Measurements from ENCODE around the gene INTS3.

The INTS3 gene

DNA sequence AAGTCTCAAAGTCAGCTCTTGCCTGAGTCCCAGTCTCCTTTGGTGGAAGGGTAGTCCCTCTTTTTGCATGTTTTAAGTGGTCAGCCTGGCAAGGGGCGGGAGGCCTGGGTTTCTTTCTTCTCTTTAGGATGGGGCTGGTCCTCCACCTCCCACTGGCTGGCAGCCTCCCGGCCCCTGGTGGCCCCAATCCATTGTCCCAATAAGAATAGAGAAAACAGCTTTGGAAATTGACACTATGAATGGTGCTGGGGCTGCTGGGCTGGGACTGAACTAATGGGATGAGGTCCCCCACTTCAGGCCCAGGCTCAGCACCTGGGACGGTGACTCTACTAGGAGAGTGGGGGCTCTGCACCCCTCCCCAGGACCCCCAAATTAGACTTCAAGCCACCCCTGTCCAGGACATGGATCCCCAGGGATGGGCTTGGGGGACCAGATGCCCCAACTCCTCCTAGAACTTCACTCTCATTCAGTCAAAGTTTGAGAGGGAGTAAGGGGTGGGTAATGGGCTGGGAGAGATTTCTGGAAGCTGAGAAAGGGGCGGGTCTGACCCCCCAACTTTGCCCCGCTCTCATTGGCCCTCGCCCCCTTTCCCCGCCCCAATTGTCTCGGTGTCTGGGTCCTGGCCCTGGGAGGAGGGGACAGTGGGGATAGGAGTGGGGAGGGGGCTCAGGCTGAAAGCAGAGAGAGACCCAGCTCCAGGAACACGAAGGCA, 65.6 kb downstream of the INTS3 start:
- no peak for DNase-seq (ENCODE audit: low read depth)
- TF ChIP-seq, protein P1, sequence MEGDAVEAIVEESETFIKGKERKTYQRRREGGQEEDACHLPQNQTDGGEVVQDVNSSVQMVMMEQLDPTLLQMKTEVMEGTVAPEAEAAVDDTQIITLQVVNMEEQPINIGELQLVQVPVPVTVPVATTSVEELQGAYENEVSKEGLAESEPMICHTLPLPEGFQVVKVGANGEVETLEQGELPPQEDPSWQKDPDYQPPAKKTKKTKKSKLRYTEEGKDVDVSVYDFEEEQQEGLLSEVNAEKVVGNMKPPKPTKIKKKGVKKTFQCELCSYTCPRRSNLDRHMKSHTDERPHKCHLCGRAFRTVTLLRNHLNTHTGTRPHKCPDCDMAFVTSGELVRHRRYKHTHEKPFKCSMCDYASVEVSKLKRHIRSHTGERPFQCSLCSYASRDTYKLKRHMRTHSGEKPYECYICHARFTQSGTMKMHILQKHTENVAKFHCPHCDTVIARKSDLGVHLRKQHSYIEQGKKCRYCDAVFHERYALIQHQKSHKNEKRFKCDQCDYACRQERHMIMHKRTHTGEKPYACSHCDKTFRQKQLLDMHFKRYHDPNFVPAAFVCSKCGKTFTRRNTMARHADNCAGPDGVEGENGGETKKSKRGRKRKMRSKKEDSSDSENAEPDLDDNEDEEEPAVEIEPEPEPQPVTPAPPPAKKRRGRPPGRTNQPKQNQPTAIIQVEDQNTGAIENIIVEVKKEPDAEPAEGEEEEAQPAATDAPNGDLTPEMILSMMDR (IDR thresholded peaks at IDR 0.05; ENCODE audit: low read depth, low read length, missing control alignments) = no peak
- no peak overlapping the region for H3K4me3 ChIP-seq (ENCODE audit: low read depth, low read length)
- in situ Hi-C loops (cut with HindIII; ENCODE audit: low sequenced_read_pairs) = no loop called here

DNA sequence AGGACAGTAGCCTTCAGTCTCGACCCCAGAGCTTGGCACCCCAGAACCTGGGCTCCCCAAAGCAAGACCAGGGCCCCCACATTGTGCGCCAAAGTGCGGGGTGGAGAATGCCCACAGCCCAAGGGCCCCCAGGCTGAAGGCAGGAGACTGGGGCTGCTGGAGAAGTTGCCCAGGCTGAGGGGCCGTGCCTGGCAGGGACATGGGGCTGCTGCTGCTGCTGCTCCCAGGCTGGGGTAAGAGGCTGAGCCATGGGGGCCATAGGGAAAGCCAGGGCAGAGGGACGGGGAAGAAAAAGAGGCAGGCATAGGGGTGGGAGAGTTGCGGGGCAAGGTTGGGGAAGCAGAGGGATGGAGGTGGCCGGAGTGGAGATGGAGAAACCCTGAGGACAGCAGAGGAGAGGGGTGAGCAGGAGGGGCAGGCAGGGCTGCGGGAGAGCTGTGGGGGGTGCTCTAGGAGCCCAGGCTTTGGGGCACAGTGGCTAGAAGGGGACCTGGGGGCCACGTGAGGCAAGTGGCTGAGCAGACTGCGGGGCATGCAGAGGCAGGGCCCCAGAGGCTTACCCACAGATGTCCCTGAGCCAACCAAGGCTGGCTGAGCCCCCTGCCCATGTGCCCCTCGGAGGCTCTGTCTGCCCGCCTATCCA, 66.2 kb downstream of the INTS3 start:
- no peak for DNase-seq (ENCODE audit: low read depth)
- TF ChIP-seq, protein P1 (IDR thresholded peaks at IDR 0.05; ENCODE audit: low read depth, low read length, missing control alignments) = no peak
- in situ Hi-C loops (cut with HindIII; ENCODE audit: low sequenced_read_pairs) = no loop called here
- H3K4me3 ChIP-seq (ENCODE audit: low read depth, low read length) = no peak overlapping the region

DNA sequence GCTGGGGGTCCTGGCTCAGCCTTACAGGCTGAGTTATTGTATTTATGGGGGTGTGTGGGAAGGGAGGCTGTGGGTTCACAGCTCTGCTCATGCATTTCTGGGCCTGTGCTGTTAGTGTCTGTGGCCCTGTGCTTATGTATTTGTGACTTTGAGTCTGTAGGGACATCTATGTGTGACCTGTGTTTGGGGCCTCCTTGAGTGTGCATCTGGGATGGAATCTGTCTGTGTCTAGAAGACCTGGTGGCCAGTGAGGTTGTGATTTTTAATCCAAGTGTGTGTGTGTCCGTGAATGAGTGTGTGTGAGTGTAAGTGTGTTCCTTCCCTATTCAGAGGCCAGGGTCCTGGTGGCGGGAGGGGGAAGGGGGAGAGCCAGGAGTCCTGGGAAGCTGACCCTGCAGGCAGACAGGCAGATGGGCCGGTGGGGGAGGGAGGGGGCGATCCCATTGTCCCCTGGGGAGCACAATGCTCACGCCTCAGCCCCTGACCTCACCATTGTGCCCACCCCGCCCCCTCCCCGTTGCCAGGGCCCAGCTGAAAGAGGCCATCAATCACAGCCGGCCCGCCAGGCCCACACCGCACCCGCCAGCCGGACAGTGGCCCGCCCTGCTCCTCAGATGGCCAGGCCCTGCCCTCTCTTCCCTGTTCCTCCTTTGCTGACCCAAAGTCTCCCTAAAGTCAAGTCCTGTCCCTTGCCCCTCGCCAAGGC, 66.9 kb downstream of the INTS3 start:
- DNase-seq (ENCODE audit: low read depth) = no peak
- TF ChIP-seq, protein P1 (IDR thresholded peaks at IDR 0.05; ENCODE audit: low read depth, low read length, missing control alignments) = no peak
- H3K4me3 ChIP-seq (ENCODE audit: low read depth, low read length) = no peak overlapping the region
- in situ Hi-C loops (cut with HindIII; ENCODE audit: low sequenced_read_pairs) = no loop called here

DNA sequence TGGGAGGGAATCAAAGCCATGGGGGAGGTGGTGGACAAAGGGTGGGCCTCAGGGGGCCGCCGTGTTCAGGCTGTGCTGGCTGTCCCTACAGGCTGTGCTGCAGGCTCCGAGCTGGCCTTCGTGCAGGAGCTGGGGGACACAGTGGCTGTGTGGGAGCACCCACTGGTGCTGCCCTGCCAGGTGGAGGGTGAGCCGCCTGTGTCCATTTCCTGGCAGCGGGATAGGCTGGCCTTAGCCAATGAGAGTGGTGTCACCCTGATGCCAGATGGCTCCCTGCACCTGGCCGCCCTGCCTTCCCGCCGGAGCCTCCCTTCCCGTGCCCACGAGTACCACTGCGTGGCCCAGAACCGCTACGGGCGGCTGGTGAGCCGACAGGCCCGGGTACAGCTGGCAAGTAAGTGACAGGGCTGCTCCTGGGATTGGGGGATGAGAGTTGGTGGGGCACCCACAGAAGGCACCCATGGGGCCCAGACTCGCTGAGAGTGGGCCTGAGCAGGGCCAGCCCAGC, 67.5 kb downstream of the INTS3 start:
- TF ChIP-seq, protein P1 (IDR thresholded peaks at IDR 0.05; ENCODE audit: low read depth, low read length, missing control alignments) = no peak
- no peak for DNase-seq (ENCODE audit: low read depth)
- in situ Hi-C loops (cut with HindIII; ENCODE audit: low sequenced_read_pairs) = no loop called here
- no peak overlapping the region for H3K4me3 ChIP-seq (ENCODE audit: low read depth, low read length)

DNA sequence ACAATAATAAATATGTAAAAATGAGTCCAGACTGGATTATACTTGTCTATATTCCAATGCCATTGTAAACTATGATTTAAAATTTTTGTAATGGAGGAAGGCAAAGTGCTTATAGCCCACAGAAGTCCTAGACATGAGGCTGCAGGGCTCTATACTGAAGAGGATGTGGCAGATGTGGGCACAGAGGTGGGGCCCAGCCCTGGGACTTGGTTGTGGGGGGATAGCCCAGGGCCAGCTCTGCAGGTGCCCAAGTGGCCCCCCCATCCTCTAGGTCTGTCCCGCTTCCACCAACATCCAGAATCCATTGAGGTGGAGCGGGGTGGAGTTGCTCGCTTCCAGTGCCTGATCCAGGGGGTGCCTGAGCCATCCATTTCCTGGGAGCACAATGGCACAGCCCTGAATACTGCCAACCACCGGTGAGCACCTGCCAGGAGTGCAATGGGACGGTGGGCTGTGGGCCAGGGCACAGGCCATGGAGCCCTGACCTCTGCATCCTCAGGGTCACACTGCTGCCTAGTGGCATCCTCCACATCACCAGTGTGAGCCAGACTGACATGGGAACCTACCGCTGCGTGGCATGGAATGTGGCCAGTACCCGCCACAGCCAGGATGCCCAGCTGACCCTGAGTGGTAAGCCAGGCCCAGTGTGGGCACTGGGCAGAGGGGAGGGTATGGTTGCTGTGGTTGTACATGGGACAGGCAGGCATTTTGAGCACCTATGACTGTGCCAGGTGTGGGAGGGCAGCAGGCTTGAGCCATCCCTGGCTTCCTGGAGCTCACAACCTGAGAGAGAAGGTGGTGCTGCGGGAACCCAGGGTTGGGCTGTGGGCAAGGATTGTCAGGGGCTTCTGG, 68.3 kb downstream of the INTS3 start:
- TF ChIP-seq, protein P1 (IDR thresholded peaks at IDR 0.05; ENCODE audit: low read depth, low read length, missing control alignments) = no peak
- DNase-seq (ENCODE audit: low read depth) = no peak
- in situ Hi-C loops (cut with HindIII; ENCODE audit: low sequenced_read_pairs) = no loop called here
- H3K4me3 ChIP-seq (ENCODE audit: low read depth, low read length) = no peak overlapping the region
